Mesothelial cell of epicardium (in vitro differentiated cells): ENCODE results near the gene SPEG. TPM values are rescaled to one million over a fixed set of nuclear protein-coding genes. Genes with fewer than 3 reads are reported as not detected.

ENCODE experiments used
- DNase-seq, 2 experiments: peaks; one replicate each; pipeline ENCODE4 v3.0.0; 2021; ENCODE audit warnings: low spot score in 2 of 2; ENCODE audit not compliant: unreplicated experiment in 2 of 2
- H3K27ac Mint-ChIP-seq: 2 replicates; pipeline ENCODE4 v1.8.0; 2021; ENCODE audit warnings: mixed read lengths
- H3K27me3 Mint-ChIP-seq: 2 replicates; pipeline ENCODE4 v1.8.0; 2021; ENCODE audit warnings: low read depth, mixed read lengths
- H3K36me3 Mint-ChIP-seq: 2 replicates; pipeline ENCODE4 v1.8.0; 2021; ENCODE audit warnings: mixed read lengths
- H3K4me1 Mint-ChIP-seq: 2 replicates; pipeline ENCODE4 v1.8.0; 2021; ENCODE audit warnings: mixed read lengths
- H3K4me3 Mint-ChIP-seq: 2 replicates; pipeline ENCODE4 v1.8.0; 2021; ENCODE audit warnings: mild to moderate bottlenecking, moderate library complexity, mixed read lengths
- H3K9me3 Mint-ChIP-seq: 2 replicates; pipeline ENCODE4 v1.8.0; 2021; ENCODE audit warnings: mixed read lengths
- CTCF ChIP-seq: fragments of 200-600 bp; sonication (generic); IDR thresholded peaks from one replicate; pipeline ENCODE4 v1.5.0; 2021; ENCODE audit warnings: antibody characterized with exemption; ENCODE audit not compliant: unreplicated experiment
- total RNA-seq: library from RNA; stranded (reverse); gene quantifications from 3 replicates; pipeline ENCODE4 v1.2.1, GENCODE V29; 2021

The SPEG gene
- total RNA-seq, 1 donor from 2014 or later = 97.7 TPM

GRCh38 chr2:219512524-219513216 lies 78.0 kb downstream of the SPEG start:
- peaks cover 77% of the 10 kb centered on the region for H3K27me3 Mint-ChIP-seq
- TF ChIP-seq CTCF = no peak
- peaks cover 52% of the 10 kb centered on the region for H3K4me1 Mint-ChIP-seq
- no peak overlapping the region for H3K4me3 Mint-ChIP-seq
- H3K9me3 Mint-ChIP-seq = no peaks in the 10 kb centered on the region
- H3K27ac Mint-ChIP-seq = no peak overlapping the region
- H3K36me3 Mint-ChIP-seq = no peaks in the 10 kb centered on the region
- no peak for DNase-seq

GRCh38 chr2:219513787-219514186 lies 79.1 kb downstream of the SPEG start:
- peaks cover 88% of the 10 kb centered on the region for H3K27me3 Mint-ChIP-seq
- no peak for TF ChIP-seq CTCF
- DNase-seq = no peak
- no peaks in the 10 kb centered on the region for H3K36me3 Mint-ChIP-seq
- H3K27ac Mint-ChIP-seq = no peak overlapping the region
- H3K4me3 Mint-ChIP-seq = peak overlapping the region; percentile 52
- H3K4me1 Mint-ChIP-seq = peaks cover 55% of the 10 kb centered on the region
- no peaks in the 10 kb centered on the region for H3K9me3 Mint-ChIP-seq

- TF ChIP-seq CTCF = no peak
- H3K9me3 Mint-ChIP-seq = no peaks in the 10 kb centered on the region
- peaks cover 55% of the 10 kb centered on the region for H3K4me1 Mint-ChIP-seq
- H3K27me3 Mint-ChIP-seq = peaks cover 89% of the 10 kb centered on the region
- H3K4me3 Mint-ChIP-seq = peak within 1 kb of the TSS; percentile 52
- H3K36me3 Mint-ChIP-seq = no peaks in the 10 kb centered on the region
- no peak for DNase-seq
- H3K27ac Mint-ChIP-seq = peak within 1 kb of the TSS; percentile 39
These were observed 79.6 kb downstream of the SPEG start, which contains the start of gene ASIC4 for GRCh38 chr2:219514196-219514761. ASIC4 (plus strand) TSS chr2:219514482; CDS start chr2:219514725, 243 bp downstream.

- no peak overlapping the region for H3K4me3 Mint-ChIP-seq
- H3K4me1 Mint-ChIP-seq = peaks cover 49% of the 10 kb centered on the region
- peaks cover 88% of the 10 kb centered on the region for H3K27me3 Mint-ChIP-seq
- no peaks in the 10 kb centered on the region for H3K36me3 Mint-ChIP-seq
- H3K9me3 Mint-ChIP-seq = no peaks in the 10 kb centered on the region
- TF ChIP-seq CTCF = no peak
- no peak for DNase-seq
- H3K27ac Mint-ChIP-seq = no peak overlapping the region
These were observed 80.2 kb downstream of the SPEG start for GRCh38 chr2:219514836-219515235.

- Mint-ChIP-seq H3K4me3 (no peak overlapping the region), H3K4me1 (peaks cover 49% of the 10 kb centered on the region), H3K36me3 (no peaks in the 10 kb centered on the region), H3K27me3 (peaks cover 84% of the 10 kb centered on the region), H3K27ac (no peak overlapping the region), H3K9me3 (no peaks in the 10 kb centered on the region)
- no peak for DNase-seq
- TF ChIP-seq CTCF = no peak
These were observed 81.4 kb downstream of the SPEG start for GRCh38 chr2:219515874-219516629.
